HG02588 (cell line): ENCODE data around the gene INPP5A.

Source experiments
- ATAC-seq: cut with Tn5 transposase; IDR thresholded peaks from one replicate; pipeline ENCODE4 v1.9.1; 2021; ENCODE audit warnings: mild to moderate bottlenecking, moderate library complexity; ENCODE audit not compliant: unreplicated experiment

INPP5A gene

GRCh38 chr10:132652936-132653590 is 115.5 kb downstream of the INPP5A start:
- ATAC-seq, result no peak

GRCh38 chr10:132653721-132654120 is 116.1 kb downstream of the INPP5A start:
- no peak for ATAC-seq

- no peak for ATAC-seq
These were observed 116.6 kb downstream of the INPP5A start for GRCh38 chr10:132654121-132654571.

GRCh38 chr10:132654708-132655661 is 117.4 kb downstream of the INPP5A start:
- ATAC-seq, result no peak

DNA sequence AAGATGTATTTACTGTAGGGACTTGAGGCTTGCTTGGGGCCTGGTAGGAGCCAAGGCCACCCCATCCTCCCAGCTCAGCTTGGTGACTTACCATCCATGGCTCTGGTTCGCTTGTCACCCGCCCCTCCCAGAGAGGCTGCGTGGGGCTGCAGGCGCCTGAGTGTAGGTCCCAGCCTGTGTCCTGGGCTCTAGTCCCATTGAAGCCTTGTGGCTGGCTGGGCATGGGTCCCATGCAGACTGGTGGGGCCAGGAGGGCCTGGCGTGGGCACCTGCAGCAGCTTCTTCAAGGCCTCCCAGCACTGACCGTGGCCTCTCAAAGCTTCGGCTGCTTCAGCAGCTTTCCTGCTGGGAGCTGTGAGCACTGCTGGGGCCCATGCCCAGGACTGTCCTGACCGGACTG is 118.1 kb downstream of the INPP5A start:
- ATAC-seq, result no peak

DNA sequence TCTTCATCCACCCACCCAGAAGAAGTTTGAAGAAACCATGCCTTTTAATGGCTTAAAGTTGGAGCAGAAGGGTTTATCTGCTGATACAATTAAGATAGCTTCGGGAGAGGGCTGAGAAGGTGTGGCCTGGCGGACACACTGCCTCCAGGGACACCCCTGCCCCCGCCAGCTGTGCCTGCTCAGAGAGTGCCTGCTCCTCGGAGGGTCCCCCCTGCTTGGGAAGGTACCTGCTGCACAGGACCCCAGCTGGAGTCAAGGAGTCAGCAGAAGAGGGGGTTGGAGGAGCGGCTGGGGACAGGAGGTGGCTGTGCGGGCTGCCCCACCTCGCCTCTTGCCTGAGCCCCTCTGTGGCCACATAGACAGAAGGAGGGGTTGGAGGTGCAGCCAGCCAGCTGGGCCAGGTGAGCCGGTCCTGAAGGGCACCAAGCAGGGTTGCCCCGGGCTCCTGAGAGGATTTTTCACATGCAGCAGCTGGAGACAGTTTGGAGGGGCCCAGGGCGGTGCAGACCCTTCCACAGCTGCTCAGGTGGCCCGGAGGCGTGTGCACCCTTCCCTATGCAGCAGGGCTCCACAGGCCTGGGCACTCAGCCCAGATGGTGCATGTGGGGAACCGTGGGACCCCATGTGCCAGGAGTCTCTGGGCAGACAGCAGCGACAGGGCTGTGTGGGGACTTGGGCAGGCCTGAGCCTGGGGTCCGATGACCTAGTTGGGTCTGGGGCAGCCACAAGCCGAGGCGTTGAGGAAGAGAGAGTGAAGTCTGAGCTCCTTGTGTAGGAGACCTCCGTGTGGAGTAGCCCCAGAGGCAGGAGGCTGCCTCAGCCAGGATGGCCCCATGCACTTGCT is 118.9 kb downstream of the INPP5A start:
- ATAC-seq, result no peak

GRCh38 chr10:132657127-132657706 is 119.6 kb downstream of the INPP5A start:
- ATAC-seq, result no peak

DNA sequence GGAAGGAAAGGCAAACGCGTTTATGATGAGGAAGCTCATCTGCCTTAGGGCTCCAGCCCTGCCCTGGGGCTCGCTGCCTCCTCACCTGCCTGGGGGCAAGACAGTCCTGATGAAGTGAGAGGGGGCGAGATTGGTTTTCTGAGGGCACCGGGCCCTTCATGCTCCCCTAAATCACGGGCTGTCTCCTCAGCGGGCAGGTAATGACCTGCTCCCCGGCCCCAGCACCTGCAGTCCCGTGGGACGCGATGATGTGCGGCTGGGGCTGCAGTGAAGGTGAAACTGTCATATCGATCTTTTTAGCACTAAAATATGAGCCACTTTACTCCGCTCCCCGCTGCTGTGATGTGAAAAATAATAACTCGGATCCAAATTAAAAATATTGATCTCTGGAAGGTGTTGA is 120.2 kb downstream of the INPP5A start:
- ATAC-seq, result no peak

- ATAC-seq, result no peak
These were observed 121.1 kb downstream of the INPP5A start for GRCh38 chr10:132658546-132659205.

DNA sequence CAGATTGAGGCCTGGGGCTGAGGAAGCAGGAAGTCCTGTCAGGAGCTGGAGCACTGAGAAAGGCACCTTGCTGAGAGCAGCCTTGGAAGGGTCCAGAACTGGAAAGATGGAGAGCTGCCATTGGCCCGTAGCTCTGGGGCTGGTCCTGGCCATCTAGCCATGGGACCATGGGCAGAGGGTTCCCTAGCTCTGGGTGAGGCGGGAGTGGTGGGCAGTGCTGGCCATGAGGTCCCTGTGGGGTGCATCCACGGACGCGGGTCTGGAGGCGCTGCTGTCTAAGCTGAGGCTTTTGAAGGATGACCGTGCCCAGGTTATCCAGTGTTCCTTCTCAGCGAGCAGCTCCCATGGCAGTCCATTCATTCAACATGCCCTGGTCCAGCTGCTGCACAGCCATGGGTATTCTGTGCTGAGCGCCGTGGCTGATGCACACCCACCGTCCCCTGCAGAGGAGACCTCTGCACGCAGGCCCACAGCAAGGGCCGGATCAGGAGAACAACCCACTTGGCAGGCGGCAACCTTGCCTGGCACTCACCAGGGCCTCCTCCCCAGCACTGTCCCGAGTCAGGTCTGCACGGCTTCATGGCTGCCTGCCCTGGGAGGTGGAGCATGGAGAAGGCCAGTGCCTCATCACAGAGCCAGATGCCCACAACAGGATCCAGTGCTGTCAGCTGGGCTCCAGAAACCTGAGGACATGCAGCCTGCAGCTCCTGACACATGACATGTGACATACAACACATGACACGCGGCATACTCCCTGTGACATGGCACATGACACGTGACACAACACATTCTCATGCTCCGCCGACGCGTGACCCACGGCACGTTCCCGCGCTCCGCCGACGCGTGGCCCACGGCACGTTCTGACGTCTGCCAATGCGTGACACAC is 121.9 kb downstream of the INPP5A start:
- no peak for ATAC-seq

GRCh38 chr10:132660385-132660784 is 122.8 kb downstream of the INPP5A start:
- no peak for ATAC-seq

DNA sequence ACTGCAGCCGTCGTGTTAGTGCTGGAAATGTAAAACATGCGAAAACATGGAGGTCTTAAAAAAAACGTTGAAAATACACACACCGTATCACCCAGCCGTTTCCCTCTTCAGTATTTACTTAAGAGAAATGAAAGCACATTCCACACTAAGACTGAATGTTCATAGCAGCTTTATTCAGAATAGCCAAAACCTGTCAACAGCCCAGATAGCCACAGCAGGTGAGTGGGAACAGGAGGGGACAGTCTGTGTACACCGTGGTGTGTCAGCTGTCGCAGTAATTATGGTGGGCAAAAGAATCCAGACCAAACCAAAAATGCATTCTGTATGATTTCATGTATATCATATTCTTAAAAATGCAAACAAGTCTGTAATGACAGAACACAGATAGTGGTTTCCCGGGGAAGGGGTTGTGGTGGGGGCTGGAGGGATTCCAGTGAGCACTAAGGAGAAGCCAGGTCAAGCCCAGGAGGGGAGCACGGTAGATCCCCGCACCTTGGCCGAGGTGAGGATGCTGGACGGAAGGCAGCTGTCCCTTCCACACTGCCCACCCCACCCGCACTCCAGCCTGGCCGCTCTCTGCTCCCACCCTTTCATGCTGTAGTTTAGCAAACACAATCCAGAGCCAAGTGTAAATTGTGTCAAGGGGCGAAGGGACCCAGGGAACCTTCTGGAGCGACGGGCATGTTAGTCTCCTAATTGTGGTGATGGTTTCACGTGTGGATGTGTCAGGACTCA is 124.8 kb downstream of the INPP5A start:
- no peak for ATAC-seq

DNA sequence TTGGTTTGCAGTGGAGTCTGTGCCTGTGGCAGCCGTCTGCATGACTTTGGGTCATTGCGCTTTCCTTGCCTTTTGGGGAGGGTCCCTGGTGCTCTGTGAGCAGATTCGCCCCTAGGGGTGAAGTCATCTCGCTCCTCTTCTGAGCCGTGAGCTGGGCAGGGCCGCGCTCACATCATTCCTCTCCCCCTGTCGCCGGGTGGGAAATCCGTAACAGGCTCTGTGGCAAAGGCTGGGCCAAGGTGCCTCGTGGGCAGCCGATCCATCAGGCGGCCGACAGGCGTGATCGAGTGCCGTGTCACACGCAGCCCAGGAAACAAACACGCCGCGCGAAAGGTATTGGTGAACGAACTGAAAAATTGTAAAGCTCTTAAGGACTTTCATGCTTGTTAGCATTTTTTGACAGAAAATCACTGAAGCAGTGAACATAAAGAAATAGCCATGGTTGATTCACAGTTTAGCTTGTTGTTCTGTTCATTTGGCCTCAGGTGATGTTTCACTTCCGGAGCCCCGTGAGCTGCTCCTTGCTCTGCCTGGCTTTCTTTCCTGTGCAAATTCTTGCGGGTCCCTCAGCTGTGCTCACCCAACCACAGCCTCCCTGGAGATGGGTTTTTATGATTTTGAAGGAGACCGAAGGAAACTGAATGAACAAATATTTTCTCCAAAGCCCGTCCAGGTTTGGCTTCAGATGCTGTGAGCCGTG is 126.2 kb downstream of the INPP5A start:
- no peak for ATAC-seq

DNA sequence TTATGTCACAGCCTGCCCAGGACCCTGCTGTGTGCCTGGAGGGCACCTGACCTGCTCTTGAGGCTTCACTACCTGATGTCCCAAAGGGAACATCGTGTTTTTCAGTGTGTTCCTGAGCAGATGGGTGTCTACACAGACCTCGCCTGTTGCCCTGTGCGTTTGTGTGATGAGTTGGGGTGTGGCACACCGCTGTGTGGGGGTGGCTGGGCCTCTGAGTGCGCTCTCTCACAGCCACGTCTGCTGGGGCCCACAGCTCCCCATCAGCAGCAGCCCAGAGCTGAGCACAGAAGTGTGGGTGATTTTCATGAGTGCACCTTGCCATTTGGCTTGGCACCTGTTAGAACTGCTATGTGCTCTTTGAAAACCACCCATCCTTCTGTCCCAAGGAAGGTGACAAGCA is 126.8 kb downstream of the INPP5A start:
- no peak for ATAC-seq

DNA sequence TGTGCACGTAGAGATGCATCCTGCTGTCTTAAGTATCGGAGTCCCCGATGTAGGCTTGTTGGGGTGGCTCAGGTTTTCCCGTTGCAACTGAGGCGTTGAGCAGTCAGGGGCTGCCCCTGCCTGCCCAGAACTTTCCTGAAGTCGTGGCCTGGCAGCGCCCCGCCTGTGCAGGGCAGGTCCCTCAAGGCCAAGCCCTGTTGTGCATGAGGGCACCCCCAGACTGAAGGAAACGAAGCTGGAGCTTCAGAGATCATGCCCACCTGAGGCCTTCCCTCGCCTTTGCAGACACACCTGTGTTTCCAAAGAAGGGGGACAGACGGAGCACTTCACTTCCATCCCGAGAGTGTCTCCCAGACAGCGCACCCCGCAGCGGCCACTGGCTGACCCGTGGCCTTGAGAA is 127.3 kb downstream of the INPP5A start:
- no peak for ATAC-seq

DNA sequence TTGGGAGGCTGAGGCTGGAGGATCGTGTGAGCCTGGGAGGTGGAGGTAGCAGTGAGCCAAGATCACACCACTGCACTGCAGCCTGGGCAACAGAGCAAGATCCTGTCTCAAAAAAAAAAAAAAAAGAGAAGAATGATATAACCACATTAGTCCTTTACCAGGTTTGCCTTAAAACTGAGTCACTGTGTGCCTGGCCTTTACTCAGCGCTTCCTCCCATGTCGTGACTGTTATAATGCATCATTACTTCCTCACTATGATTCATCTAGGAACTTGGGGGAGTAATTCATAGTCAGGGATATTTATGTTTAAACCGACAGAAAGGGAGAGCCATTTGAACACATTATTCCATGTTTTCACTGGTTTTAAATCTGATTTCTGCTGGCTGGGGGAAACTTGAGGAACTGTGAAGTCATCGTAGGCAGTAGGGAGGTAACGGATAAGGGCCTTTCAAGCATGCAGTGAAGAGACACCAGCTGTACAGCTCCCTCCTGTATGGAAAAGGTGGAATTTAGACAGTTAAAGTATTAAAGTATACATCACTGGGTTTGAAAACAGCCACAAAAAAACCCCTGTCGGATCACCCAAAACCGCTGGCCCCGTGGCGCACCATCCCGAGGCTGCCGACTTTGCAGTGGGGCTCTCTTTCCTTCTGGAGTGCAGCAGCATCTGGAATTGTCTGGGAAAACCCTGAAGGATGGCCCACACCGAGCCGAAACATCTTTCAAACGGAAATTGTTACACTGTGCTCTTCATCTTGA is 128.5 kb downstream of the INPP5A start:
- no peak for ATAC-seq

- ATAC-seq, result no peak
These were observed 129.2 kb downstream of the INPP5A start for GRCh38 chr10:132666705-132667341.
